22Rv1 (cell line): ENCODE data around the gene SLC15A5.

ENCODE experiments used
- CTCF ChIP-seq: fragments of 450-650 bp; IDR thresholded peaks from 2 replicates; pipeline ENCODE4 v1.5.1; 2017; ENCODE audit warnings: mild to moderate bottlenecking
- ZFX ChIP-seq: fragments of 450-650 bp; IDR thresholded peaks from 2 replicates; pipeline ENCODE4 v1.6.1; 2017; ENCODE audit warnings: antibody characterized with exemption, borderline replicate concordance

- TF ChIP-seq CTCF (no peak), ZFX (no peak)
Measured at GRCh38 chr12:16225692-16226091, 51.8 kb downstream of the SLC15A5 start.
